Kidney (tissue), 14 donors: ENCODE data around the gene GPD1. TPM values are rescaled to one million over a fixed set of nuclear protein-coding genes. Genes with fewer than 3 reads are reported as not detected.

Source experiments
- DNase-seq, 5 donors: peaks; one replicate each; pipeline ENCODE4 v3.0.0-alpha.2; 2013 to 2020
- FAIRE-seq: peaks from 2 replicates; lab custom pipeline; 2012; peaks lifted over from hg19 to GRCh38; lab: Jason Lieb, UNC
- H3K27ac ChIP-seq, 2 donors: one replicate each; pipeline ENCODE4 v1.7.0; 2013; ENCODE audit warnings: low read depth in 2 of 2, low read length in 2 of 2, inconsistent platforms in 1 of 2
- H3K27me3 ChIP-seq: one replicate; pipeline ENCODE4 v1.7.1; 2013; ENCODE audit warnings: low read length, inconsistent platforms; ENCODE audit not compliant: control insufficient read depth, insufficient read depth
- H3K36me3 ChIP-seq, 3 donors: one replicate each; pipeline versions ENCODE4 v1.7.0 to v1.7.1; 2013; ENCODE audit warnings: low read length in 3 of 3, control low read depth in 1 of 3, inconsistent platforms in 1 of 3; ENCODE audit not compliant: insufficient read depth in 3 of 3, control insufficient read depth in 2 of 3
- H3K4me1 ChIP-seq, 3 donors: one replicate each; pipeline versions ENCODE4 v1.7.0 to v1.7.1; 2013; ENCODE audit warnings: low read length in 3 of 3, inconsistent platforms in 1 of 3, low read depth in 1 of 3; ENCODE audit not compliant: control insufficient read depth in 2 of 3, insufficient read depth in 2 of 3
- H3K4me3 ChIP-seq, 3 donors: one replicate each; pipeline versions ENCODE4 v1.7.0 to v1.8.1; 2013; ENCODE audit warnings: low read length in 3 of 3, control low read depth in 1 of 3, inconsistent platforms in 1 of 3
- H3K9ac ChIP-seq, 3 donors: one replicate each; pipeline versions ENCODE4 v1.7.0 to v1.7.1; 2013; ENCODE audit warnings: low read length in 3 of 3, control low read depth in 1 of 3, inconsistent platforms in 1 of 3
- H3K9me3 ChIP-seq, 3 donors: one replicate each; pipeline versions ENCODE4 v1.7.0 to v1.7.1; 2013; ENCODE audit warnings: low read length in 3 of 3, control low read depth in 1 of 3, inconsistent platforms in 1 of 3; ENCODE audit not compliant: control insufficient read depth in 2 of 3, insufficient read depth in 1 of 3
- CTCF ChIP-seq: IDR thresholded peaks from 3 replicates; pipeline ENCODE4 v1.5.1; 2012; ENCODE audit warnings: mild to moderate bottlenecking, moderate library complexity, borderline replicate concordance; ENCODE audit not compliant: insufficient read depth; ENCODE audit errors: extremely low read depth
- intact Hi-C: fragments of 100-400 bp; cut with DNase I; formaldehyde crosslinking; loops from one replicate; pipeline ENCODE4 v1.11.1; 2022
- polyA plus RNA-seq: library from polyadenylated mRNA; stranded (reverse); fragments of 350-450 nt; fragmentation: Illumina TruSeq; extraction: RNeasy Lipid Tissue Mini Kit (QIAGEN cat#74804); gene quantifications from one replicate; pipeline ENCODE4 v1.2.3, GENCODE V29; 2014; ENCODE audit warnings: low read depth, low replicate concordance; ENCODE audit not compliant: insufficient read depth
- total RNA-seq: library from RNA; stranded (reverse); fragmentation: NEBNext Ultra II Directional; extraction: Animal tissue kit (Norgen Biotek cat#: 25700); gene quantifications from one replicate; pipeline ENCODE4 v1.2.1, GENCODE V29; 2021
- donor health status: control.
- donor health status: control.
- donor health status: control.
- donor health status: control.
- donor health status: control.
- donor health status: DM: yes; HTN: yes; CAD: no.
- donor health status: Normal renal cell carcinoma (clear cell type).

Gene GPD1
- total and polyA plus RNA-seq, 2 donors from 2014 or later: 15.1 to 139 TPM

GRCh38 chr12:50066402-50066801, 37.4 kb upstream of the GPD1 start:
- no peak overlapping the region for H3K27ac ChIP-seq
- peaks cover 0 to 2% (median 0%) of the 10 kb centered on the region in 3 donors for H3K4me1 ChIP-seq
- H3K9me3 ChIP-seq: no peaks in the 10 kb centered on the region
- H3K36me3 ChIP-seq: no peaks in the 10 kb centered on the region
- H3K4me3 ChIP-seq: no peak overlapping the region
- TF ChIP-seq CTCF: no peak
- DNase-seq (peak in 2 of 5 donors; percentile 41 to 57), FAIRE-seq (no peak)
- no peaks in the 10 kb centered on the region for H3K27me3 ChIP-seq
- intact Hi-C loops: no loop called here
- no peak overlapping the region for H3K9ac ChIP-seq

- peaks cover 0 to 2% (median 0%) of the 10 kb centered on the region in 3 donors for H3K4me1 ChIP-seq
Measured at GRCh38 chr12:50069069-50069468, 34.7 kb upstream of the GPD1 start.

GRCh38 chr12:50069539-50069938, 34.3 kb upstream of the GPD1 start:
- FAIRE-seq: no peak
- Histone ChIP-seq H3K9me3 (no peaks in the 10 kb centered on the region), H3K27me3 (no peaks in the 10 kb centered on the region), H3K36me3 (no peaks in the 10 kb centered on the region), H3K27ac (no peak overlapping the region), H3K9ac (no peak overlapping the region), H3K4me1 (peaks cover 0 to 2% (median 0%) of the 10 kb centered on the region in 3 donors), H3K4me3 (no peak overlapping the region)
- TF ChIP-seq CTCF: no peak
- no peak for DNase-seq
- intact Hi-C loops: no loop called here

More at GRCh38 chr12:50069069-50069468, 34.7 kb upstream of the GPD1 start:
- Histone ChIP-seq H3K36me3 (no peaks in the 10 kb centered on the region), H3K27me3 (no peaks in the 10 kb centered on the region), H3K4me3 (no peak overlapping the region), H3K9me3 (no peaks in the 10 kb centered on the region), H3K27ac (no peak overlapping the region), H3K9ac (no peak overlapping the region)
- FAIRE-seq: no peak
- no peak for TF ChIP-seq CTCF
- no peak for DNase-seq
- intact Hi-C loops: no loop called here
